ENCODE measurements around the gene TCEA2. TPM values are rescaled to one million over a fixed set of nuclear protein-coding genes. Genes with fewer than 3 reads are reported as not detected.

Gene TCEA2
- total and polyA plus RNA-seq, 2 of the 13 experiments (the other 11 are each of a cell fraction or from before 2014, with no cell fraction given): 28.1 to 33.7 TPM

DNA sequence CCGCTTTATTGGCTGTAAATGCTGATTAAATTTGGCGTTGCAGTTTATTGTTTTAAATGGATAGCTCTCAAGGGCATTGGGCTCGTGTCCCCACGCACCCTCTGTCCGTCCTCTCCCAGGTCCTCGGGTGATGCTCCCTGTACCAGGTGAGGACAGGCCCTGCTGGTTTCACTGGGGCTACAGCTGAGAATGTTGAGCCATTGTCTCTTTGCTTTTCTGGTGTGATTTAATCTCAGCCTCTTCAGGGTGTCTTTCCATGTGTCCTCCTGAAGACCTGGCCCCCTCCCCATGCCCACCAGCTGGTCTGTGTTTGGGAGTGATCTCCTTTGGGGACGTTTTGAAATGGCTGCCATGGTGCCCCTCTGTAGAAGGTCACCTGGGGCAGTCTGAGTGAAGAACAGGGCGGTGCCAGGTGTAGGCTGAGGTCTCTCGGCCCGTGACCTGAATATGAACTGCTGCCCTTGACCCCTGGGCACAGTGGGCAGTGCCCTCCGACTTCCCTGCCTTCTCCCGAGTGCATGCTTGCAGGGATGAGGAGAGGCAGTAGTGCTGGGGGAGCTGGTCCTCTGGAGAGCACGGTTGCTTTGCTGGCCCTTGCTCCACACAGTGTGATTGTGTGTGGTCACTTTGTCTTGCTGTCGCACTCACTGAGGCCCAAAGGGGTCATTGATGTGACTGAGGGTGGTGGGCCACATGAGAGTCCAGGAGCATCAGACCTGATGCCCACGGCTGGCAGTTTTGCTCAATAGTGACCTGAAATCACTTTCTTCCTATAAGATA, 39.4 kb upstream of the TCEA2 start (continued):
- TF ChIP-seq SRSF4 (IDR thresholded peaks at IDR 0.05; ENCODE audit: low read depth, low read length, poor library complexity, severe bottlenecking): no peak
- TF ChIP-seq ZNF274 (CRISPR knock-in tag; IDR thresholded peaks at IDR 0.05): no peak
- TF ChIP-seq KLF13 (CRISPR knock-in tag; IDR thresholded peaks at IDR 0.05): no peak
- TF ChIP-seq, protein P1, sequence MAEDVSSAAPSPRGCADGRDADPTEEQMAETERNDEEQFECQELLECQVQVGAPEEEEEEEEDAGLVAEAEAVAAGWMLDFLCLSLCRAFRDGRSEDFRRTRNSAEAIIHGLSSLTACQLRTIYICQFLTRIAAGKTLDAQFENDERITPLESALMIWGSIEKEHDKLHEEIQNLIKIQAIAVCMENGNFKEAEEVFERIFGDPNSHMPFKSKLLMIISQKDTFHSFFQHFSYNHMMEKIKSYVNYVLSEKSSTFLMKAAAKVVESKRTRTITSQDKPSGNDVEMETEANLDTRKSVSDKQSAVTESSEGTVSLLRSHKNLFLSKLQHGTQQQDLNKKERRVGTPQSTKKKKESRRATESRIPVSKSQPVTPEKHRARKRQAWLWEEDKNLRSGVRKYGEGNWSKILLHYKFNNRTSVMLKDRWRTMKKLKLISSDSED (CRISPR knock-in tag; IDR thresholded peaks at IDR 0.05): no peak
- TF ChIP-seq ZNF891 (CRISPR knock-in tag; IDR thresholded peaks at IDR 0.05): peak; percentile 90; the same call in 1 of the 2 replicates
- no peak for TF ChIP-seq ZNF546 (CRISPR knock-in tag; conservative IDR thresholded peaks at IDR 0.05)
- no peak for TF ChIP-seq ZNF260 (CRISPR knock-in tag; IDR thresholded peaks at IDR 0.05; ENCODE audit: borderline replicate concordance, low read depth)
- TF ChIP-seq, protein P2, sequence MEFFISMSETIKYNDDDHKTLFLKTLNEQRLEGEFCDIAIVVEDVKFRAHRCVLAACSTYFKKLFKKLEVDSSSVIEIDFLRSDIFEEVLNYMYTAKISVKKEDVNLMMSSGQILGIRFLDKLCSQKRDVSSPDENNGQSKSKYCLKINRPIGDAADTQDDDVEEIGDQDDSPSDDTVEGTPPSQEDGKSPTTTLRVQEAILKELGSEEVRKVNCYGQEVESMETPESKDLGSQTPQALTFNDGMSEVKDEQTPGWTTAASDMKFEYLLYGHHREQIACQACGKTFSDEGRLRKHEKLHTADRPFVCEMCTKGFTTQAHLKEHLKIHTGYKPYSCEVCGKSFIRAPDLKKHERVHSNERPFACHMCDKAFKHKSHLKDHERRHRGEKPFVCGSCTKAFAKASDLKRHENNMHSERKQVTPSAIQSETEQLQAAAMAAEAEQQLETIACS (CRISPR knock-in tag; IDR thresholded peaks at IDR 0.05): no peak
- TF ChIP-seq ZNF790 (CRISPR knock-in tag; IDR thresholded peaks at IDR 0.05; ENCODE audit: borderline replicate concordance): no peak
- TF ChIP-seq MIER2 (CRISPR knock-in tag; IDR thresholded peaks at IDR 0.05): no peak
- TF ChIP-seq TOE1 (CRISPR knock-in tag; IDR thresholded peaks at IDR 0.05): no peak
- TF ChIP-seq ZNF552 (CRISPR knock-in tag; IDR thresholded peaks at IDR 0.05; ENCODE audit: borderline replicate concordance): peak; percentile 47; the same call in 1 of the 2 replicates
- TF ChIP-seq KMT2A (CRISPR knock-in tag; IDR thresholded peaks at IDR 0.05): no peak; the same call in 1 of the 2 replicates
- TF ChIP-seq ZNF337 (CRISPR knock-in tag; IDR thresholded peaks at IDR 0.05; ENCODE audit: borderline replicate concordance, low read depth): no peak
- no peak for TF ChIP-seq ZNF557 (CRISPR knock-in tag; IDR thresholded peaks at IDR 0.05)
- TF ChIP-seq ZFP1 (CRISPR knock-in tag; IDR thresholded peaks at IDR 0.05): no peak
- TF ChIP-seq HNF4G (IDR thresholded peaks at IDR 0.05; ENCODE audit: borderline replicate concordance, low read depth, low read length): no peak
- TF ChIP-seq HNF4G (CRISPR knock-in tag; IDR thresholded peaks at IDR 0.05; ENCODE audit: borderline replicate concordance, low read depth): no peak
- no peak for TF ChIP-seq FOXP4 (CRISPR knock-in tag; IDR thresholded peaks at IDR 0.05)
- no peak for TF ChIP-seq ZNF724P (CRISPR knock-in tag; IDR thresholded peaks at IDR 0.05; ENCODE audit: borderline replicate concordance)
- TF ChIP-seq SATB2 (CRISPR knock-in tag; IDR thresholded peaks at IDR 0.05): no peak
- no peak for TF ChIP-seq MLLT10 (CRISPR knock-in tag; IDR thresholded peaks at IDR 0.05)
- TF ChIP-seq PHF21A (CRISPR knock-in tag; IDR thresholded peaks at IDR 0.05): no peak
- TF ChIP-seq, protein P3, sequence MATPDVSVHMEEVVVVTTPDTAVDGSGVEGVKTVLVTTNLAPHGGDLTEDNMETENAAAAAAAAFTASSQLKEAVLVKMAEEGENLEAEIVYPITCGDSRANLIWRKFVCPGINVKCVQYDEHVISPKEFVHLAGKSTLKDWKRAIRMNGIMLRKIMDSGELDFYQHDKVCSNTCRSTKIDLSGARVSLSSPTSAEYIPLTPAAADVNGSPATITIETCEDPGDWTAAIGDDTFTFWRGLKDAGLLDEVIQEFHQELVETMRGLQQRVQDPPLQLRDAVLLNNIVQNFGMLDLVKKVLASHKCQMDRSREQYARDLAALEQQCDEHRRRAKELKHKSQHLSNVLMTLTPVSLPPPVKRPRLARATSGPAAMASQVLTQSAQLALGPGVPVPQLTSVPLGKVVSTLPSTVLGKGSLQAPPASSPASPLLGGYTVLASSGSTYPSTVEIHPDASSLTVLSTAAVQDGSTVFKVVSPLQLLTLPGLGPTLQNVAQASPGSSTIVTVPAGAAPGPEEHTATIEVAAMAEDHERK (CRISPR knock-in tag; IDR thresholded peaks at IDR 0.05; ENCODE audit: low read depth): no peak
- no peak for TF ChIP-seq SRY (CRISPR knock-in tag; IDR thresholded peaks at IDR 0.05)
- peak; percentile 85 for TF ChIP-seq ZNF296 (CRISPR knock-in tag; conservative IDR thresholded peaks at IDR 0.05)
